Measurements from ENCODE around the gene MSI2.
"Not testable (repeated sequence)": the region's sequence is repeated elsewhere in the genome, so short reads cannot be mapped to it uniquely, and the experiment has no call there.

Gene MSI2

GRCh38 chr17:57255776-57256681, at the start of gene MSI2:
TSS of gene MSI2 (plus strand) at chr17:57256523. CDS start at chr17:57256743, 220 bp downstream.
- peaks cover 42% of the 10 kb centered on the region for H3K4me1 Mint-ChIP-seq
- H3K9me3 Mint-ChIP-seq = peaks cover 3% of the 10 kb centered on the region
- H3K4me3 Mint-ChIP-seq = peak within 1 kb of the TSS; percentile 93
- ATAC-seq = peak; percentile 92
- peak within 1 kb of the TSS; percentile 93 for H3K27ac Mint-ChIP-seq
- H3K27me3 Mint-ChIP-seq = no peaks in the 10 kb centered on the region
- H3K36me3 Mint-ChIP-seq = peaks cover 6% of the 10 kb centered on the region

- Mint-ChIP-seq H3K4me3 (no peak overlapping the region), H3K4me1 (no peaks in the 10 kb centered on the region), H3K27ac (no peak overlapping the region), H3K27me3 (peaks cover 55% of the 10 kb centered on the region), H3K9me3 (peaks cover 8% of the 10 kb centered on the region), H3K36me3 (no peaks in the 10 kb centered on the region)
- no peak for ATAC-seq
Measured at GRCh38 chr17:57206928-57207327, 49.4 kb upstream of the MSI2 start.

- H3K4me3 Mint-ChIP-seq = no peak overlapping the region
- peaks cover 8% of the 10 kb centered on the region for H3K9me3 Mint-ChIP-seq
- no peaks in the 10 kb centered on the region for H3K36me3 Mint-ChIP-seq
- H3K4me1 Mint-ChIP-seq = no peaks in the 10 kb centered on the region
- H3K27me3 Mint-ChIP-seq = peaks cover 55% of the 10 kb centered on the region
- ATAC-seq = no peak
- no peak overlapping the region for H3K27ac Mint-ChIP-seq
Measured at GRCh38 chr17:57207396-57207795, 48.9 kb upstream of the MSI2 start.

GRCh38 chr17:57210224-57210553, 46.1 kb upstream of the MSI2 start:
- Mint-ChIP-seq H3K27me3 (peaks cover 45% of the 10 kb centered on the region), H3K27ac (no peak overlapping the region), H3K4me3 (no peak overlapping the region), H3K4me1 (no peaks in the 10 kb centered on the region), H3K9me3 (peaks cover 8% of the 10 kb centered on the region), H3K36me3 (no peaks in the 10 kb centered on the region)
- ATAC-seq = no peak

- H3K4me3 Mint-ChIP-seq = no peak overlapping the region
- no peaks in the 10 kb centered on the region for H3K36me3 Mint-ChIP-seq
- no peaks in the 10 kb centered on the region for H3K4me1 Mint-ChIP-seq
- H3K27ac Mint-ChIP-seq = no peak overlapping the region
- H3K27me3 Mint-ChIP-seq = peaks cover 37% of the 10 kb centered on the region
- ATAC-seq = no peak
- H3K9me3 Mint-ChIP-seq = peaks cover 8% of the 10 kb centered on the region
Measured at GRCh38 chr17:57210972-57211411, 45.3 kb upstream of the MSI2 start.

- ATAC-seq = no peak
- peaks cover 32% of the 10 kb centered on the region for H3K27me3 Mint-ChIP-seq
- H3K36me3 Mint-ChIP-seq = no peaks in the 10 kb centered on the region
- no peak overlapping the region for H3K27ac Mint-ChIP-seq
- H3K9me3 Mint-ChIP-seq = peaks cover 8% of the 10 kb centered on the region
- H3K4me3 Mint-ChIP-seq = no peak overlapping the region
- H3K4me1 Mint-ChIP-seq = no peaks in the 10 kb centered on the region
Measured at GRCh38 chr17:57211543-57211942, 44.8 kb upstream of the MSI2 start.

- Mint-ChIP-seq H3K27me3 (peaks cover 28% of the 10 kb centered on the region), H3K4me1 (no peaks in the 10 kb centered on the region)
- ATAC-seq = no peak
Measured at GRCh38 chr17:57213180-57213825, 43.0 kb upstream of the MSI2 start.

GRCh38 chr17:57215317-57215716, 41.0 kb upstream of the MSI2 start:
- no peaks in the 10 kb centered on the region for H3K36me3 Mint-ChIP-seq
- no peaks in the 10 kb centered on the region for H3K4me1 Mint-ChIP-seq
- H3K27me3 Mint-ChIP-seq = peaks cover 20% of the 10 kb centered on the region
- no peak overlapping the region for H3K27ac Mint-ChIP-seq
- ATAC-seq = no peak
- H3K4me3 Mint-ChIP-seq = no peak overlapping the region
- no peaks in the 10 kb centered on the region for H3K9me3 Mint-ChIP-seq

More at GRCh38 chr17:57213180-57213825, 43.0 kb upstream of the MSI2 start:
- H3K36me3 Mint-ChIP-seq = no peaks in the 10 kb centered on the region
- no peak overlapping the region for H3K27ac Mint-ChIP-seq
- H3K9me3 Mint-ChIP-seq = peaks cover 3% of the 10 kb centered on the region
- H3K4me3 Mint-ChIP-seq = no peak overlapping the region

GRCh38 chr17:57221366-57222350, 34.7 kb upstream of the MSI2 start:
- no peak for ATAC-seq
- Mint-ChIP-seq H3K27me3 (peaks cover 14% of the 10 kb centered on the region), H3K36me3 (no peaks in the 10 kb centered on the region), H3K4me3 (no peak overlapping the region), H3K4me1 (no peaks in the 10 kb centered on the region), H3K27ac (no peak overlapping the region), H3K9me3 (peaks cover 9% of the 10 kb centered on the region)

- not testable (repeated sequence) for H3K36me3 Mint-ChIP-seq, H3K4me1 Mint-ChIP-seq, H3K4me3 Mint-ChIP-seq, H3K27ac Mint-ChIP-seq, ATAC-seq, H3K9me3 Mint-ChIP-seq
- H3K27me3 Mint-ChIP-seq = peaks cover 22% of the 10 kb centered on the region
Measured at GRCh38 chr17:57222422-57222821, 33.9 kb upstream of the MSI2 start.

- ATAC-seq = no peak
- peaks cover 9% of the 10 kb centered on the region for H3K9me3 Mint-ChIP-seq
Measured at GRCh38 chr17:57225127-57225526, 31.2 kb upstream of the MSI2 start.

GRCh38 chr17:57226793-57227192, 29.5 kb upstream of the MSI2 start:
- Mint-ChIP-seq H3K27ac (no peak overlapping the region), H3K4me1 (no peaks in the 10 kb centered on the region), H3K4me3 (no peak overlapping the region), H3K9me3 (peaks cover 4% of the 10 kb centered on the region), H3K27me3 (peaks cover 40% of the 10 kb centered on the region), H3K36me3 (no peaks in the 10 kb centered on the region)
- no peak for ATAC-seq

More at GRCh38 chr17:57225127-57225526, 31.2 kb upstream of the MSI2 start:
- no peaks in the 10 kb centered on the region for H3K4me1 Mint-ChIP-seq
- no peaks in the 10 kb centered on the region for H3K36me3 Mint-ChIP-seq
- no peak overlapping the region for H3K4me3 Mint-ChIP-seq
- H3K27me3 Mint-ChIP-seq = peaks cover 28% of the 10 kb centered on the region
- no peak overlapping the region for H3K27ac Mint-ChIP-seq

GRCh38 chr17:57228911-57229310, 27.4 kb upstream of the MSI2 start:
- no peaks in the 10 kb centered on the region for H3K9me3 Mint-ChIP-seq
- no peaks in the 10 kb centered on the region for H3K4me1 Mint-ChIP-seq
- no peaks in the 10 kb centered on the region for H3K36me3 Mint-ChIP-seq
- H3K27ac Mint-ChIP-seq = no peak overlapping the region
- no peak for ATAC-seq
- peaks cover 58% of the 10 kb centered on the region for H3K27me3 Mint-ChIP-seq
- H3K4me3 Mint-ChIP-seq = no peak overlapping the region

GRCh38 chr17:57234061-57234738, 22.1 kb upstream of the MSI2 start:
- Mint-ChIP-seq H3K4me3 (no peak overlapping the region), H3K4me1 (no peaks in the 10 kb centered on the region), H3K27me3 (peaks cover 50% of the 10 kb centered on the region), H3K27ac (no peak overlapping the region), H3K9me3 (no peaks in the 10 kb centered on the region), H3K36me3 (no peaks in the 10 kb centered on the region)
- no peak for ATAC-seq

All from stimulated activated memory B cell treated with anti-CD40 and anti-IgM and Interleukin-4, amounts not matched to agents 10 μg/mL and 1 μg/mL and 100 μg/mL, for 72 hours (primary cell).